ENCODE data around the gene PLA2G6.

- TF ChIP-seq CTCF (conservative IDR thresholded peaks at IDR 0.05; ENCODE audit: low read length), result no peak
- TF ChIP-seq EZH2phosphoT487 (IDR thresholded peaks at IDR 0.05; ENCODE audit: borderline replicate concordance), result no peak
Observed at GRCh38 chr22:38169116-38169515, 12.5 kb downstream of the PLA2G6 start.

Measured in Loucy (cell line).